Superior temporal gyrus (tissue), 1 donor: Measurements from ENCODE around the gene PARD3B.

Experiments
- DNase-seq: peaks from one replicate; pipeline ENCODE4 v3.0.0-alpha.2; 2016; ENCODE audit errors: extremely low spot score

Gene PARD3B

GRCh38 chr2:204705243-204705932 lies 160.1 kb downstream of the PARD3B start:
- no peak for DNase-seq

DNA sequence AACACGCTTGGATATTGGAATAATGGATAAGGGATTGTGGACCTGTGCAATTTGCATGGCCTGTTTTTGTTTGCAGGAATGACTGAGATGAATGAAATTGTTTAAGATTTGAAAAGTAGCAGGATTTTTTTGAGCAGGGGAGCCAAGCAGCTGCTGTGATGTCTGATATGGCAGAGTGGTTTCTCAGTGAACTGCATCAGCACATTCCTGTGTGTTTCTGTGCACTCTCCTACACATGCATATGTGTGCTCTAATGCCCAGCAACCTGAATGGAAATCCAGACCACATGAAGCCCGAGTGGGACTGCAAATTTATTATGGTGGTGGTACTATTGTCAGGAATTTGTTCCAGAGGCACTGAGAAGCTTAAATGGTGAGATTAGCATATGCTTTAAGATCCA lies 161.7 kb downstream of the PARD3B start:
- DNase-seq, result no peak

GRCh38 chr2:204713211-204713610 lies 167.9 kb downstream of the PARD3B start:
- DNase-seq, result no peak

GRCh38 chr2:204715361-204715760 lies 170.1 kb downstream of the PARD3B start:
- DNase-seq, result no peak

- no peak for DNase-seq
These were observed 172.3 kb downstream of the PARD3B start for GRCh38 chr2:204717591-204717990.

GRCh38 chr2:204718607-204719006 lies 173.3 kb downstream of the PARD3B start:
- DNase-seq, result no peak

GRCh38 chr2:204720874-204721273 lies 175.6 kb downstream of the PARD3B start:
- no peak for DNase-seq

GRCh38 chr2:204722207-204722606 lies 176.9 kb downstream of the PARD3B start:
- no peak for DNase-seq

GRCh38 chr2:204722691-204723090 lies 177.4 kb downstream of the PARD3B start:
- DNase-seq, result no peak

GRCh38 chr2:204725693-204726360 lies 180.6 kb downstream of the PARD3B start:
- no peak for DNase-seq

GRCh38 chr2:204726831-204727230 lies 181.6 kb downstream of the PARD3B start:
- no peak for DNase-seq

DNA sequence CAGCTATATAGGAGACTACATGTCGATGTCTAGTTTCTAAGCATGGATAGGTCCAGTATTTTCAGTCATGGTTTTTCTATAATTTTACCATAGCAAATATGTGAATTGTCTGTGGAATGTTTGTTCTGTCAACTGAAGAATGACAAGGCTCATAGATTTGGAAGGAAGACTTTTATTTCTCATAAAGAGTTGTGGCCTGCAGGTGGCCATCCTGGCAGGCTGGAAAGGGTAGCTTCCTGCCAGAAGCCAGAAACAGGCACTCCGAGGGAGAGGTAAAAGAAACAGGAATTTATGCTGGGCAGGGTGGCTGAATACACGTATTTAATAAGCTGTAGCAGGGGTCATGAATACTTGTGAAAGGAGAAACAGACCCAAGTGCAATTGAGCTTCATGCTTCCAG lies 182.1 kb downstream of the PARD3B start:
- DNase-seq, result no peak

- no peak for DNase-seq
These were observed 185.3 kb downstream of the PARD3B start for GRCh38 chr2:204730603-204731002.

DNA sequence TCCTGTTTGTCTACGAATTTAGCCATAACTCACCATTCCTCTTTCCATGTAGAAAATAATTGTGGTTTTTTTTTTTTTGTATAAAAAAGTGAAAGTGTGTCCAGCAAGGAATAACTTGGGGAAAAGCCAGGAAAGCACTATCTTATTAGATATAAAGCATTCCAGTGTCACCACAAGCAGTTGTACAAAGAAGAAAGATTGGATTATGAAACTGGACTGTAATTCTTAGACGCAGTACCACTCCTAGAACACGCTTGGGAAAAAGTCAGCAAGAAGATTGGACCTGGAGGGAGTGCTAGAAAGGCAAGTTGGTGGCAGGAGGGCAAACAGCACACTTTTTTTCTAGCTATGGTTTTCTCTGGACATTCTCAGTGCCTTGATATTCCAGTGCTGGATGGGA lies 186.7 kb downstream of the PARD3B start:
- DNase-seq, result no peak

GRCh38 chr2:204737296-204737695 lies 192.0 kb downstream of the PARD3B start:
- no peak for DNase-seq

GRCh38 chr2:204738721-204739120 lies 193.4 kb downstream of the PARD3B start:
- no peak for DNase-seq

DNA sequence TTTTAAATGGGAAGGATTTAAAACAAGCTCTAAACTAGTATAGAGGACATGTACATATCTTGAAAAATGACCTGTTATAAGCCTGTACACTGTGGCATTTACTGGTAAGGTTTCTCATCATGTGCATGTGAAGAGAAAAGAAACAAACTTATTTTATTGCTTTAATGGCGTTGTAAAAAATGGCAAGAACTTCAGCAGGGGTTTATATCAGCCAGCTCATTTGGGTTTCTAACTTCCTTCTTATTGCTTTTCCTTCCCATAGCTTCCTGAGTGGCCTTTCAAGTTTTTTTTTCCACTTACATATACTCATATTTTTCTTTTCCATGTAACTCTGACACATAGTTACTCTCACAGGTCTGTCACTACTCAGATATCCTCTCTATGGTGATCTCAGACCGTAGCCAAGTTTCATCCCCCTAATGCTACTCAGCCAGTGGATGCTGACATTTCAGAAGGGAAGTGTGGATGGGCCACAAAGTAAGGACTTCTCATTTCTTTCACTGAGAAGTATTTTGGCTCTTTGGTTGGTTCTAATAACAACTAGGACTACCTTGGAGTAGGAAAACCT lies 198.2 kb downstream of the PARD3B start:
- no peak for DNase-seq

GRCh38 chr2:204744506-204744905 lies 199.2 kb downstream of the PARD3B start:
- no peak for DNase-seq

- DNase-seq, result no peak
These were observed 203.0 kb downstream of the PARD3B start for GRCh38 chr2:204748286-204748685.

DNA sequence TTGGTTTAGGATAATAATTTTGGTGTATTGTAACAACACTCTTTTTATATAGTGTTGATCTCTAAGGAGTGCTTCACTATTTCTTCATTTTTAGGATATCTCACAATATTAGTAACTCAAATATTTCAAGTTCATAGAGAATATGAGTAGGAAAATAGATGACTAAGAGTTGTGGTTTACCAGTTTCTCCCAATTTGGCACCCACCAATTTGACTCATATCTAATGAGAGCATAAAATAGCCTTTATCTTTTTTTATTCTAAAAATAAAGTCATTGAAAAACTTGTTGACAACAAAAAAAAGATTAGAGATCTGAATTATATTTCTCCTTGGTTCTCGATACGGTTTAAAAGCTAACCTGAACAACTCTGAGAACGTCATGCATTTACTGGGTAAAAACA lies 204.0 kb downstream of the PARD3B start:
- DNase-seq, result no peak

DNA sequence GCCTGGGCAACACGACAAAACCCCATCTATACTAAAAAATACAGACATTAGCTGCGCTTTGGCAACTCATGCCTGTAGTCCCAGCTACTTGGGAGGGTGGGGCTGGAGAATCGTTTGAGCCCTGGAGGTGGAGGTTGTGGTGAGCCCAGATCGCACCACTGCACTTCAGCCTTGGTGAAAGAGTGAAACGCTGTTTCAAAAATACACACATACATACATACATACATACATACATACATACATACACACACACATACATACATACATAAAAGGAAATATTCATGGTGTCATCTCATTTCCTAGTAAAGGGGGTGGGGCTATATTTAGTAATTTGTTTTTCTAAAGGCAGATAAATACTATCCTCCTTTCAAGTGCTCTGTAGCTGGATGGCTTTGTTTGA lies 205.1 kb downstream of the PARD3B start:
- DNase-seq, result no peak

DNA sequence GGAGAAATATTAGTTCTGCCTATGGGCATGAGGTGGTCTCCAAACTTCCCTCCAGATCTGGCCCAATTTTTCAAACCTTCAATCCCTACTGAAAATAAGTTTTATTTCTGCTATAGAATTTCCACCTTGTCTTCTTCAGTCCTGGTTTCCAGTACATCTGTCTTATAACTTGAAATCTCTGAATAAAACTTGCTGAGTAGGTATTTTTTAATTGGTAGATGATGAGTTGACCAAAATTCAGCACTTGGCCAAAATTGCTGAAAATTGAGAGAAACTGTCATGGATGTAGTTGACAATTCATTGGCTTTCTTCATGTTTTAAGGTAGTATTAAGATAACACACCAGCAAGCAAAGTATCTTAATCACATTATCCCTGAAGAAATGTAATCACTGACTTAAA lies 206.2 kb downstream of the PARD3B start:
- no peak for DNase-seq

GRCh38 chr2:204753841-204754240 lies 208.6 kb downstream of the PARD3B start:
- no peak for DNase-seq
